COR-L47 (cell line): ENCODE data around the gene S1PR4.
"Not testable (repeated sequence)": the region's sequence is repeated elsewhere in the genome, so short reads cannot be mapped to it uniquely, and the experiment has no call there.

Experiments used
- DNase-seq: peaks from one replicate; lab custom pipeline; 2025; lab: John Stamatoyannopoulos, UW

S1PR4 gene

GRCh38 chr19:3196064-3196932 lies 17.7 kb downstream of the S1PR4 start:
- DNase-seq, result no peak

DNA sequence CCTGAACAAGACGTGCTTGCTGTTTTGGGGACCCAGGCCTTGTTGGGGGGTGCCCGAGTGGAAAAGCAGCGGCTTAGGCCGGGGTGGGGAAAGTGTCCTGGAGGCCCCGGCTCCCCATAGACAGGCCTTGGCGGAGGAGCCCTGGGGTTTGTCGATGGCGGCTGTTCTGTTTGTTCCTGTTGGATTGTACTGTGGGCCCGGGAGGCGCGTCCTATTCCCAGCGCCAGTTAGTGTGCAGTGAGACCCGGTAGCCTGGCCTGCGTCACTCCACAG lies 18.3 kb downstream of the S1PR4 start:
- no peak for DNase-seq

- DNase-seq, result no peak
Measured at GRCh38 chr19:3198901-3199700, 20.5 kb downstream of the S1PR4 start.

DNA sequence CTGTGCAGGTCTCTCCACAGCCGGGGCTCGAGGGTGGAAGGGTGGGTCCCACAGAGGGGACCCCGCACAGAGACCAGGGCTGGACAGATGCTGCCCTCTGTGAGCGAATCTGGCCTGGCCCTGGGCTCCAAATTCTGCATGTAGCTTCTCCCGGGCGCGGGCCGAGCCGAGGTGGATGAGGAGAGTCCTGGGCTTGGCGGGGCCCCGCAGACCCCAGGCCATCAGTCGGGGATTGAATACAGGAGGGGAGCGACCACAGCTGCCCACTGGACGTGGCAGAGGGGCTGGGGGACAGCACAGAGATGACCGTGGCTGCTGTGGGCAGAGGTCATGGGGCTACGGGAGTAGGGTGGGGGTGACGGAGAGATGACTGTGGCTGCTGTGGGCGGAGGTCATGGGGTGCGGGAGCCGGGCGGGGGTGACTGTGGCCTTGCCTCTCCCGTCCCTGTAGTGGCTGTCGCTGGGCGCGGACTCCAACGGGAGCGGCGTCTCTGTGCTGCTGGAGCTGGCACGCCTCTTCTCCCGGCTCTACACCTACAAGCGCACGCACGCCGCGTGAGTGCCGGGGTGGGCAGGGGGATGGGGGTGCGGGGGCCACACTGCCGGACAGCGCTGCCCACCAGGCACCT lies 22.6 kb downstream of the S1PR4 start:
- no peak for DNase-seq

DNA sequence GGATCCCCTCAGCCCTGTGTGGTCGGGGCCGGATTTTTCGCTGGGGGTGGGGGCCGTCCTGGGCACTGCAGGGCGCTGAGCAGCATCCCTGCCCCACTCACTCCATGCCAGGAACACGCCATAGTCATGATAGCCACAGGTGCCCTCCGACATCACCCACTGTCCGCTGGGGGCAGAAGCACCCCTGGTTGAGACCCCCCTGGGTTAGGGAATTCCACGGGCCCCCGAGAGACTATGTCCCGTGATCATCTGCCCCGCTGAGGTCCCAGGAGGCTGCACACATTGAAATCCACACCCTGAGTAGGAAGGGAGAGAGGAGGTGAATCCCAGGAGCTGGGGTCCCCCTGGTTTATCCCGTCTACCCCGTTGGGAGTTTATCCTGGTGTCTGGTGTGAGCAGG lies 23.3 kb downstream of the S1PR4 start:
- no peak for DNase-seq

GRCh38 chr19:3202346-3202745 lies 23.8 kb downstream of the S1PR4 start:
- DNase-seq, result no peak

- not testable (repeated sequence) for DNase-seq
Measured at GRCh38 chr19:3202895-3203294, 24.3 kb downstream of the S1PR4 start.

DNA sequence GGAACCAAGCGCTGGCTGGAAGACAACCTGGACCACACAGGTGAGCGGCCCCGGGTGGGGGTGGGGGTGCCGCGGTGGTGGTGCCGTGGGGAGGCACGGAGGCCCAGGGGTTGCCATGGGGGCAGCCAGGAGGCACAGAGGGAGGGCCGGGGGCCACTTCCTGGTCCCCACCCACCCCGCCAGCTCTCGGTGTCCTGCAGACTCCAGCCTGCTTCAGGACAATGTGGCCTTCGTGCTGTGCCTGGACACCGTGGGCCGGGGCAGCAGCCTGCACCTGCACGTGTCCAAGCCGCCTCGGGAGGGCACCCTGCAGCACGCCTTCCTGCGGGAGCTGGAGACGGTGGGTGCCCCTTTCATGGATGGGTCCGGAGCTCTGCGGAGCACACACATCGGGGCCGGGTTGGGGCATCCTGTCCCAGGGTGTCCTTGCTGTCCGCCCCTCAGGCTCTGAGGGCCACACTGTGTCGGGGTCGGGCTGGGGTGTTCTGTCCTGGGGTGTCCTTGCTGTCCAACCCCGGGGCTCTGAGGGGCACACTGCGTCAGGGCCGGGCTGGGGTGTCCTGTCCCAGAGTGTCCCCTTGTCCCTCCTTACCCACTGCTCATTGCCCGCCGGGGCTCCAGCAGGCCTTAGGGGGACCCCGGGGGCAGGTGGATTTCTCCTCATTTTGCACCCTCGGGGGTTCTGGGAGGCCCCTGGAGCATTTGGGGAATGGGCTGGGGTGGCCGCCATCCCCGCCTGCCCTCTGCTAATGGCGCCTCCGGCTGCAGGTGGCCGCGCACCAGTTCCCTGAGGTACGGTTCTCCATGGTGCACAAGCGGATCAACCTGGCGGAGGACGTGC lies 25.5 kb downstream of the S1PR4 start:
- no peak for DNase-seq

GRCh38 chr19:3204646-3205275 lies 26.2 kb downstream of the S1PR4 start:
- no peak for DNase-seq

GRCh38 chr19:3206216-3206953 lies 27.8 kb downstream of the S1PR4 start:
- no peak for DNase-seq

- no peak for DNase-seq
Measured at GRCh38 chr19:3207461-3208242, 29.1 kb downstream of the S1PR4 start.

DNA sequence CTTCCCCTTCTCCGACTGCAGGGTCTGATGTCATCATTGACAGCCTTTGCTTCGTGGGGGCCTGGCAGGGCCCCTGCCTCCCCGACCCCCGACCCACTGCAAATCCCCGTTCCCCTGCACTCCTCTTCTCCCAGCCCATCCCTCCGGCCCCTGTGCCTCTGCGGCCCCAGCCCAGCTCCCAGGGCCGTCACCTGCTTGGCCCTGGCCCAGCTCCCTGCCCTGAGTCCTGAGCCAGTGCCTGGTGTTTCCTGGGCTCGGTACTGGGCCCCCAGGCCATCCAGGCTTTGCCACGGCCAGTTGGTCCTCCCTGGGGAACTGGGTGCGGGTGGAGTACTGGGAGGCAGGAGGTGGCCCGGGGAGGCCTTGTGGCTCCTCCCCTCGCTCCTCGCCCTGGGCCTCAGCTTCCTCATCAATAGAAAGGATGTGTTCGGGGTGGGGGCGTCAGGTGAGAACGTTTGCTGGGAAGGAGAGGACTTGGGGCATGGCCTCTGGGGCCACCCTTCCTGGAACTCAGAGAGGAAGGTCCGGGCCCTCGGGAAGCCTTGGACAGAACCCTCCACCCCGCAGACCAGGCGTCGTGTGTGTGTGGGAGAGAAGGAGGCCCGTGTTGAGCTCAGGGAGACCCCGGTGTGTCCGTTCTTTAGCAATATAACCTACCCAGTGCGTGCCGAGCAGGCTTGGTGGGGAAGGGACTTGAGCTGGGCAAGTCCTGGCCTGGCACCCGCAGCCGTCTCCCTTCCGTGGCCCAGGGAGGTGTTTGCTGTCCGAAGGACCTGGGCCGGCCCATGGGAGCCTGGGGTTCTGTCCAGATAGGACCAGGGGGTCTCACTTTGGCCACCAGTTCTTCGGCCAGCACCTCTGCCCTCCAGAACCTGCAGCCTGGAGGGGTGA lies 30.0 kb downstream of the S1PR4 start:
- no peak for DNase-seq

- DNase-seq, result no peak
Measured at GRCh38 chr19:3210347-3211017, 31.9 kb downstream of the S1PR4 start.

GRCh38 chr19:3211191-3211590 lies 32.6 kb downstream of the S1PR4 start:
- no peak for DNase-seq

- no peak for DNase-seq
Measured at GRCh38 chr19:3213159-3213558, 34.6 kb downstream of the S1PR4 start.

DNA sequence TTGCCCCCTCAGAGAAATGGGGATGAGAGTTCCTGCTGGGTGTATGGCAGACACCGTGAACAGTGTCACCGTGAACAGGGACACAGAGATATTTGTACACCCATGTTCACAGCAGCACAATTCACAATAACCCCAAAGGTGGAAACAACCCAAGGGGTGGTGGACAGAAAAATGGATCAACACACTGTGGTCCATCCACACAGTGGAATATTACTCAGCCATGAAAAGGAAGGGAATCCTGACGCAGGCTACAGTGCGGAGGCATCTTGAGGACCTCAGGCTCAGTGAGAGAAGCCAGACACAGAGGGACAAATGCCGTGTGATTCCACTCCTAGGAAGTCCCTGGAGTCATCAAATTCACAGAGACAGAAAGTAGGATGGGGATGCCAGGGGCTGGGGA lies 38.3 kb downstream of the S1PR4 start:
- no peak for DNase-seq

- DNase-seq, result no peak
Measured at GRCh38 chr19:3220576-3220975, 42.0 kb downstream of the S1PR4 start.

- not testable (repeated sequence) for DNase-seq
Measured at GRCh38 chr19:3221576-3221975, 43.0 kb downstream of the S1PR4 start.
